Measurements from ENCODE around the gene FOXP1. TPM values are rescaled to one million over a fixed set of nuclear protein-coding genes. Genes with fewer than 3 reads are reported as not detected.

Gene FOXP1
- total RNA-seq, 2 experiments from 2014 or later: 493 to 508 TPM

GRCh38 chr3:71618538-71618937, 35.0 kb upstream of the FOXP1 start:
- H3K36me3 ChIP-seq (ENCODE audit: insufficient read depth, low read length): no peaks in the 10 kb centered on the region
- Mint-ChIP-seq H3K9me3 (peaks cover 2% of the 10 kb centered on the region), H3K4me1 (ENCODE audit: low read depth) (peaks cover 9% of the 10 kb centered on the region), H3K27me3 (no peaks in the 10 kb centered on the region), H3K27ac (no peak overlapping the region), H3K4me3 (no peak overlapping the region), H3K36me3 (ENCODE audit: low read depth) (peaks cover 20% of the 10 kb centered on the region)
- no peak for TF ChIP-seq CTCF (IDR thresholded peaks at IDR 0.05)
- no peaks in the 10 kb centered on the region for H3K9me3 ChIP-seq (ENCODE audit: control insufficient read depth in 1 of 2, insufficient read depth in 1 of 2, low read length in 2 of 2)
- H3K4me1 ChIP-seq (ENCODE audit: insufficient read depth, low read length): no peaks in the 10 kb centered on the region
- no peaks in the 10 kb centered on the region for H3K27me3 ChIP-seq (ENCODE audit: control insufficient read depth in 1 of 2, insufficient read depth in 2 of 2, low read length in 2 of 2)
- no peak for DNase-seq
- POLR2A ChIA-PET: no interaction called here
- no peak overlapping the region for H3K27ac ChIP-seq (ENCODE audit: low read depth in 1 of 2, low read length in 2 of 2)
- intact Hi-C loops (cut with DNase I, micrococcal nuclease): no loop called here
- H3K4me3 ChIP-seq (ENCODE audit: low read length): no peak overlapping the region
- CTCF ChIA-PET: no interaction called here
- no peak for ATAC-seq (ENCODE audit: poor library complexity)

- ChIA-PET POLR2A (no interaction called here), CTCF (no interaction called here)
- Mint-ChIP-seq H3K27ac (no peak overlapping the region), H3K4me3 (no peak overlapping the region), H3K4me1 (ENCODE audit: low read depth) (peaks cover 9% of the 10 kb centered on the region), H3K27me3 (no peaks in the 10 kb centered on the region), H3K9me3 (peaks cover 8% of the 10 kb centered on the region), H3K36me3 (ENCODE audit: low read depth) (peaks cover 11% of the 10 kb centered on the region)
- no peaks in the 10 kb centered on the region for H3K4me1 ChIP-seq (ENCODE audit: insufficient read depth, low read length)
- H3K4me3 ChIP-seq (ENCODE audit: low read length): no peak overlapping the region
- H3K9me3 ChIP-seq (ENCODE audit: control insufficient read depth in 1 of 2, insufficient read depth in 1 of 2, low read length in 2 of 2): peaks cover 0 to 3% of the 10 kb centered on the region in 2 experiments
- no peaks in the 10 kb centered on the region for H3K36me3 ChIP-seq (ENCODE audit: insufficient read depth, low read length)
- intact Hi-C loops (cut with DNase I, micrococcal nuclease): no loop called here
- no peak for DNase-seq
- no peaks in the 10 kb centered on the region for H3K27me3 ChIP-seq (ENCODE audit: control insufficient read depth in 1 of 2, insufficient read depth in 2 of 2, low read length in 2 of 2)
- H3K27ac ChIP-seq (ENCODE audit: low read depth in 1 of 2, low read length in 2 of 2): no peak overlapping the region
- ATAC-seq (ENCODE audit: poor library complexity): no peak
- no peak for TF ChIP-seq CTCF (IDR thresholded peaks at IDR 0.05)
Observed at GRCh38 chr3:71616571-71617021, 33.1 kb upstream of the FOXP1 start.

- no peaks in the 10 kb centered on the region for H3K4me1 ChIP-seq (ENCODE audit: insufficient read depth, low read length)
- no peak for ATAC-seq (ENCODE audit: poor library complexity)
- peaks cover 0 to 3% of the 10 kb centered on the region in 2 experiments for H3K9me3 ChIP-seq (ENCODE audit: control insufficient read depth in 1 of 2, insufficient read depth in 1 of 2, low read length in 2 of 2)
- Mint-ChIP-seq H3K4me3 (no peak overlapping the region), H3K4me1 (ENCODE audit: low read depth) (peaks cover 9% of the 10 kb centered on the region), H3K27me3 (no peaks in the 10 kb centered on the region), H3K36me3 (ENCODE audit: low read depth) (peaks cover 13% of the 10 kb centered on the region), H3K9me3 (peaks cover 9% of the 10 kb centered on the region), H3K27ac (no peak overlapping the region)
- no peak overlapping the region for H3K27ac ChIP-seq (ENCODE audit: low read depth in 1 of 2, low read length in 2 of 2)
- H3K27me3 ChIP-seq (ENCODE audit: control insufficient read depth in 1 of 2, insufficient read depth in 2 of 2, low read length in 2 of 2): no peaks in the 10 kb centered on the region
- no peaks in the 10 kb centered on the region for H3K36me3 ChIP-seq (ENCODE audit: insufficient read depth, low read length)
- H3K4me3 ChIP-seq (ENCODE audit: low read length): no peak overlapping the region
- intact Hi-C loops (cut with DNase I, micrococcal nuclease): no loop called here
- no peak for DNase-seq
- no peak for TF ChIP-seq CTCF (IDR thresholded peaks at IDR 0.05)
- POLR2A ChIA-PET: interaction anchor here (0.6 kb wide), 1 partner anchor 1013 kb away, joined by 3 read pairs; no protein-coding TSS in a partner anchor
- CTCF ChIA-PET: no interaction called here
Observed at GRCh38 chr3:71614869-71615268, 31.3 kb upstream of the FOXP1 start.
